HG02852 (cell line): Measurements from ENCODE around the gene C2orf69.

ENCODE experiments used
- ATAC-seq: cut with Tn5 transposase; IDR thresholded peaks from one replicate; pipeline ENCODE4 v1.9.1; 2021; ENCODE audit warnings: mild to moderate bottlenecking, moderate library complexity; ENCODE audit not compliant: unreplicated experiment

The C2orf69 gene, protein sequence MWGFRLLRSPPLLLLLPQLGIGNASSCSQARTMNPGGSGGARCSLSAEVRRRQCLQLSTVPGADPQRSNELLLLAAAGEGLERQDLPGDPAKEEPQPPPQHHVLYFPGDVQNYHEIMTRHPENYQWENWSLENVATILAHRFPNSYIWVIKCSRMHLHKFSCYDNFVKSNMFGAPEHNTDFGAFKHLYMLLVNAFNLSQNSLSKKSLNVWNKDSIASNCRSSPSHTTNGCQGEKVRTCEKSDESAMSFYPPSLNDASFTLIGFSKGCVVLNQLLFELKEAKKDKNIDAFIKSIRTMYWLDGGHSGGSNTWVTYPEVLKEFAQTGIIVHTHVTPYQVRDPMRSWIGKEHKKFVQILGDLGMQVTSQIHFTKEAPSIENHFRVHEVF

DNA sequence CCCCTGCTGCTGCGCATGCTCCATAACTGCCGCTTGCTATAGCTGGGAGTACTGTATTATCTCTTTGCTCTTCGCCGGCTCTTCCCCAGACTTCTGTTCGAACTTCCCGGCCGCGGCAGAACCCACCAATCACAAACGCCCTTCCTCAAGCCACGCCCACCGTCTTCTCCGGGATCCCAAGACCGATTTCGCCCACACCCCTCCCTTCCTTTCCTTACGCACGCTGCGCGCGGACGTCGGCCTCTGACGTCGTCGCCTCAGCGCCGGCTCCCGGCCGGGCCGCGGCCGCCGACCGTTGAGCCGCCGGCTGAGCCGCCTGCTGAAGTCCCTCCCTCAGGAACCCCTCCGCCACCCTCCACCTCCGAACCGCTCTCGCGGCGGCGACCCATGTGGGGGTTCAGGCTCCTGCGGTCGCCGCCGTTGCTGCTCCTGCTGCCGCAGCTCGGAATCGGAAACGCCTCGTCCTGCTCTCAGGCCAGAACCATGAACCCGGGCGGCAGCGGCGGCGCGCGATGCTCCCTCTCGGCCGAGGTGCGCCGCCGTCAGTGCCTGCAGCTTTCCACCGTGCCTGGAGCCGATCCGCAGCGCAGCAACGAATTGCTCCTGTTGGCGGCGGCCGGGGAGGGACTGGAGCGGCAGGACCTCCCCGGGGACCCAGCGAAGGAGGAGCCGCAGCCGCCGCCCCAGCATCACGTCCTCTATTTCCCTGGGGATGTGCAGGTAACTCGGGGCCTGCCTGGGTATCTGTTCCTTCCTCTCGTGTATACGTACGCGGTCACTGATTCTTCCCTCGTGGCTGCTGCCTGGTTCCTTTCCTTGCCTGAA lies at the start of gene C2orf69:
Gene C2orf69 (plus strand): TSS at position 242 of the 825 bp plus-strand sequence. CDS start 146 bp downstream, at position 388.
- peak; percentile 87 for ATAC-seq

DNA sequence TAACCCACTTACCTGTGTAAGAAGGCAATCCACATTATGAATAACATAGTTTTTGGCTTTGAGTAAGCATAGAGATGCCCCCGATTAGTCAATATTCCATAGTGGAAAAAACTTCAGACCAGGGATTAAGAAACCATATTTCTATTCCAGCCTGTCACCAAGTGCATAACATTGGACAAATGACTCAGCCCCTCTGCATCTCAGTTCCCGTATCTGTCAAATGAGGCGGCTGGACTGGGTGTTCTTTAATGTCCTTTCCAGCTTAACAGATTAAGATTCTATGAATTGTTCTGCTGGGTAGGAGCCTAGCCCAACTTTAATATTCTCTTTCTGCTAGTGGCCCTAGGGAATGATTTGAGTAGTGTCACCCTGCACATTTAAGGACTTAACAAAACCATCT lies 48.3 kb upstream of the C2orf69 start:
- no peak for ATAC-seq

DNA sequence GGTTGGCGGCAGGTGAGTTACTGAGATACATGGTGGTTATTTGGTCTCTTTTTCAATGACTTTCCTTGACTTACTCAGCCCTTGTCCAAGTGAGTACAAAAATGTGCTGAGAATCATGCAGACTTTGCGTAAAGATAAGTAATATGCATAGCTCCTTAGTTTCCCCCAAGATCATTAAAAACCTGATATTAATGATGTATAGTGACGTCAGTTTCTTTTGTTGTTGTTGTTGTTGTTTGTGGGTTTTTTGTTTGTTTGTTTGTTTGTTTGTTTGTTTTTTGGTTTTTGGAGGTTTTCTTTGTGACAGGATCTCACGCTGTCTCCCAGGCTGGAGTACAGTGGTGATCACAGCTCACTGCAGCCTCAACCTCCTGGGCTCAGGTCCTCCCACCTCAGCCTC lies 45.2 kb upstream of the C2orf69 start:
- ATAC-seq: no peak

DNA sequence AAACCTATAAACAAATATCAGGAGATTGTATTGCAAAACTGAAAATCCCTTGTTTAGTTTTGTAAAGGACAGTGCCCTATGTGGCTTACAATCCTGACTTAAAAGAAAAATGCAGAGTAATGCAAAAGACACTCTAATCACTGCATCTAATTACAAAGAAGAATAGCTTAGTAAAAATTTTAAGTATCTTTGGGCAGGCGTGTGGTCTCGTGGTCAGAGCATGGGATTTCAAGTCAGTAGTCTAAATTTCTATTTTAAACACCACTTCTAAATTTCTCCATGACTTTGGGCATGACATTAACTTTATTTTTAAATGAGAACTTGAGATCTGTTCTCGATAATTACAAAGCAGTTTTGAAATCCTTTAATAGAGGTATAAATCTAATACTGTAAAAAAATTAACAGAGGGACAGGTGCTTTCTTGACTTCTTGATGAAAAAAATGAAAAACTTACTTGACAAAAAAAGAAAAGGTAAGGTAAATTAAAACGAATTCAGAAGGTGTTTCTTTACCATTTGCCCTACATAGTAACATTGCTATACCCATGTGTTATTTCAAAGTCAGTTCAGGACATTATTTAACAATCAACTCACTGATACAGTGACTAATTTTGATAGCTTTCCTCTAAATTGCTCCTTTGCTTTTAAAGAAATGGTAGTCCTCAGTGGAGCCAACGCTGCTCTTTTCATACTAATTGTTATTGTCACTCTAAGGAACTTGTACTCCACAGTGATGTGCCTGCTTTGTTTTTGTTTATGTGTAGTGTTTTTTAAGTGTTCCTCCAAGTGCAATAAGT lies 42.5 kb upstream of the C2orf69 start:
- ATAC-seq: no peak

- no peak for ATAC-seq
Measured at GRCh38 chr2:199869227-199869541, 41.9 kb upstream of the C2orf69 start.

DNA sequence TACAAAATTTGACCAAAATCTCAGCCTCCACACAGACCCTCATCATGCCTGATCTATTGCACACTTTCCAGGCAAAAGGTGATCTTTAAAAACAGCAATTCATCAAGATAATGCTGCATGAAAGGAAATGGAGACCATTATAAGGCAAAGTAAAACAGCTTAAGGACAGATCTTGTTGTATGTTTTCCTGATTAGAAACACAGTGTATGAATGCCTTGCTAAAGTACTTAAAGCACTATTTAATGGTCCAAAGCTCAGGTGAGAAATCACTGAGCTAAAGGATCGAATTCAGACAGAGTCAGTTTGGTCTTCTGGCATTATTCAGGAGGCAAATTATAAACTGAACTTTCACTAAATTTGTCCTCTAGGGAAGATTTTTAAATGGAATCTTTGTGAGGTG lies 41.4 kb upstream of the C2orf69 start:
- ATAC-seq: no peak

DNA sequence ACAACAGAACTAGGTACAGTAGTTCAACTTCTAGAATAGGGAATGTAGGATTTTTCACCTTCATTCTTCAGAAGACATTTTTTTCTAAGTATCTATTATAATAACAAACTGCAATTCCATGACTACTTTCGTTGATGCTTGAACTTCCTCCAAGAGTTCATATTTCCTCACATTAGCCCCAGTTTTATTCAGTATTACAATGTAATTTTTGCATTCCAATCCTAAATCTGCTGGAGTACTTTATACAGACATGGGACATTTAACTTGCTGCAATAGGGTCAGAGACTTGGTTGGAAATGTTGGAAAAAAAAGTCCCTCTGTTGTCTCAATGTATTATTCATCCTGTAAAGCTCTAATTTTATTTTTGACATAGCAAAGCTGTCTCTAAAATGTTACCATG lies 40.5 kb upstream of the C2orf69 start:
- ATAC-seq: no peak

- ATAC-seq: no peak
Measured at GRCh38 chr2:199874209-199874608, 36.9 kb upstream of the C2orf69 start.

DNA sequence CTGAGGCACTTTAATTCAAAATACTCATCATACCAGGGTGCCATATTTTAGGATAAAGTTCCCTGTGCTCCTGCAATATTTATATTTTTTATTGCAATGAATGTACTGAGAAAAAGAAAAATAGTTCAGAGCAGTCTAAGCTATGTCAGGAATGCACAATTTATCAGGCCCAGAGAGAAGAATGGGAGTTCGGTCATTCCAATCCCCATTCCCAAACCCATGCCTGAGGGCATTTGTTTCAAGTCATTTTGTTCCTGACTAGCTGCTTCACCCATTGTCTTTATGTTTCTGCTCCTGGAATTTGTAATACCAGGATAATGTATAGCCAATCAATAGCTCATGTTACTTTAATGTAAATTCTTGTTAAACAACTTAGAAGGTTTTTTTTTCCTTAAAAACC lies 35.7 kb upstream of the C2orf69 start:
- ATAC-seq: no peak

GRCh38 chr2:199882667-199883066 lies 28.4 kb upstream of the C2orf69 start:
- no peak for ATAC-seq

DNA sequence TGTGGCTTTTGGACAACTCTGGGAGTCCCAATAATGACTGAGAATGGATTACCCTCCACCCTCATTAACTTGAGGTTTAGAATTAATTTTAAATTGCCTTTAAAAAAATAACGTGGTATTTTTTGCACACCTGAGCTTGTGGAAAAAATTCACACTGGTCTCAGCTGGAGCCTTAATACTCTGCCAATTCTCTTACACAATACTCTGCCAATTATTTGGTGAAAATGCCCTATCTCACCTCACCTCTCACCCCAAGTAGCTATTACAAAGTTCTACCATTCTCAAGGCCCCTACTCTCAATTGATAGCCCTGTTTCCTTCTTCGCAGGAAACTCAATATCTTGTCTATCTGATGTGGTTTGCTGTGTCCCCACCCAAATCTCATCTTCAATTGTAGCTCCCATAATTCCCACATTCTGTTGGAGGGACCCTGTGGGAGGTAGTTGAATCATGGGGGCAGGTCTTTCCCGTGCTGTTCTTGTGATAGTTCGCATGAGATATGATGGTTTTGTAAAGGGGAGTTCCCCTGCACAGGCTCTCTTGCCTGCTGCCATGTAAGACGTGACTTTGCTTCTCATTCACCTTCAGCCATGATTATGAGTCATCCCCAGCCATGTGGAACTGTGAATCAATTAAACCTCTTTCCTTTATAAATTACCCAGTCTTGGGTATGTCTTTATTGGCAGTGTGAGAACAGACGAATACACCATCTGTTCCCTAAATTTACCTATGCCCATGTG lies 27.4 kb upstream of the C2orf69 start:
- no peak for ATAC-seq

DNA sequence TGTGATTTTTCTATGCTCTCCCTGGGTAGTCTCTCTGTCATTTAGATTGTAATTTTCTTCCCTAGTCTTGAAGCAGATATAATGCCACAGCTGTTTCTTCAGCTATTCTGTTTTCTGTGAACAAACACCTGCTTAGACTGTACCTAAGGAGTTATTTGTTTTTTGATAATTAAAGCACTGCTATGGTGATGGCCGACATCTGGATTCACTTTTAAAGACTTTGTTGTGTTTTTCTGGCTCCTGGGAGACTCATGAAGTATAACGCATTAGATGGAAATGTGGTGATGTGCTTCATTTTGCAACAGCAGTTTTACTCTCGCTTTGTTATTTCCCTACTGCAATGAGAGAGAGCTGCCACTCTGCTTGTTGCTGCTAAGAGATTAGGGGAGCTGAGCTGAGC lies 15.7 kb upstream of the C2orf69 start:
- no peak for ATAC-seq

GRCh38 chr2:199896617-199897016 lies 14.5 kb upstream of the C2orf69 start:
- ATAC-seq: no peak

- no peak for ATAC-seq
Measured at GRCh38 chr2:199901942-199902341, 9.2 kb upstream of the C2orf69 start.

- no peak for ATAC-seq
Measured at GRCh38 chr2:199902486-199903110, 8.5 kb upstream of the C2orf69 start.

DNA sequence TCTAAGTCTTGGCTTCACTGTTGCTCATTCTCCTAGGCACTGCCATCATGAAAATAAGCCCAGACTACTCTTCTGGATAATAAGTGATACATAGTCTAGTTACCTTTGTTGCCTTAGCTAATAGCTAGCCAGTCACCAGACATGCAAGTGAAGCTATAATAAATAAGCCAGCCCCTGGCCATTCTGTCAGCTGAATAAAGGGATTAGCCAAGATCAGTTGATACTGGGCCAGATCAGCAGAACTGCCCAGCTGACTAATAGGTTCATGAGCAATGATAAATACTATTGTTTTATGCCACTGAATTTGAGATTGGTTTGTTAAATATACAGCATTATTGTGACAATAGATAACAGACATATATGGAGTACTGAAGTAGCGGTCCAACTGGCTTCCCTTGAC lies 8.0 kb upstream of the C2orf69 start:
- ATAC-seq: no peak

GRCh38 chr2:199907008-199907714 lies 3.9 kb upstream of the C2orf69 start:
- no peak for ATAC-seq

GRCh38 chr2:199910338-199911051 lies 598 bp upstream of the C2orf69 start:
- no peak for ATAC-seq

GRCh38 chr2:199911877-199912161 lies 726 bp downstream of the C2orf69 start:
- no peak for ATAC-seq
